ENCODE data around the gene AFG3L2. TPM values are rescaled to one million over a fixed set of nuclear protein-coding genes. Genes with fewer than 3 reads are reported as not detected.

Gene AFG3L2
- total RNA-seq, 1 donor from 2014 or later, result 95.6 TPM

GRCh38 chr18:12361770-12362378 is 15.2 kb downstream of the AFG3L2 start:
- DNase-seq (ENCODE audit: low read depth), result peak; percentile 29

- DNase-seq (ENCODE audit: low read depth), result peak; percentile 84
Observed at GRCh38 chr18:12359515-12359927, 17.5 kb downstream of the AFG3L2 start.

- no peak for DNase-seq (ENCODE audit: low read depth)
Observed at GRCh38 chr18:12352188-12352587, 24.8 kb downstream of the AFG3L2 start.

- DNase-seq (ENCODE audit: low read depth), result no peak
Observed at GRCh38 chr18:12347895-12348294, 29.1 kb downstream of the AFG3L2 start.

GRCh38 chr18:12346240-12346565 is 30.8 kb downstream of the AFG3L2 start:
- no peak for DNase-seq (ENCODE audit: low read depth)

- no peak for DNase-seq (ENCODE audit: low read depth)
Observed at GRCh38 chr18:12345491-12346239, 31.4 kb downstream of the AFG3L2 start.

GRCh38 chr18:12342661-12343060 is 34.4 kb downstream of the AFG3L2 start:
- DNase-seq (ENCODE audit: low read depth), result no peak

- DNase-seq (ENCODE audit: low read depth), result no peak
Observed at GRCh38 chr18:12340945-12341660, 35.9 kb downstream of the AFG3L2 start.

- no peak for DNase-seq (ENCODE audit: low read depth)
Observed at GRCh38 chr18:12338382-12338781, 38.6 kb downstream of the AFG3L2 start.

- DNase-seq (ENCODE audit: low read depth), result peak; percentile 95
Observed at GRCh38 chr18:12336887-12337286, 40.1 kb downstream of the AFG3L2 start.

- peak; percentile 76 for DNase-seq (ENCODE audit: low read depth)
Observed at GRCh38 chr18:12336171-12336613, 40.8 kb downstream of the AFG3L2 start.

GRCh38 chr18:12335503-12335902 is 41.5 kb downstream of the AFG3L2 start:
- DNase-seq (ENCODE audit: low read depth), result no peak

GRCh38 chr18:12334863-12335262 is 42.2 kb downstream of the AFG3L2 start:
- no peak for DNase-seq (ENCODE audit: low read depth)

- DNase-seq (ENCODE audit: low read depth), result no peak
Observed at GRCh38 chr18:12334366-12334808, 42.6 kb downstream of the AFG3L2 start.

- no peak for DNase-seq (ENCODE audit: low read depth)
Observed at GRCh38 chr18:12333506-12334290, 43.3 kb downstream of the AFG3L2 start.

- no peak for DNase-seq (ENCODE audit: low read depth)
Observed at GRCh38 chr18:12330766-12331165, 46.3 kb downstream of the AFG3L2 start.

GRCh38 chr18:12329125-12329698 is 47.8 kb downstream of the AFG3L2 start:
- no peak for DNase-seq (ENCODE audit: low read depth)

- no peak for DNase-seq (ENCODE audit: low read depth)
Observed at GRCh38 chr18:12328179-12328823, 48.7 kb downstream of the AFG3L2 start.

- peak; percentile 43 for DNase-seq (ENCODE audit: low read depth)
Observed at GRCh38 chr18:12327510-12328178, 49.4 kb downstream of the AFG3L2 start.

GRCh38 chr18:12326711-12327460 is 50.1 kb downstream of the AFG3L2 start:
- no peak for DNase-seq (ENCODE audit: low read depth)

Data from renal cortical epithelial cell (primary cell).